ENCODE results near the gene SLC49A4. TPM values are rescaled to one million over a fixed set of nuclear protein-coding genes. Genes with fewer than 3 reads are reported as not detected.

The SLC49A4 gene
- total and polyA plus RNA-seq, 12 donors, result 3.1 to 19.7 (median 15.3) TPM

- no peak for DNase-seq
- no peak overlapping the region for H3K27ac ChIP-seq
- peak in 3 of 8 donors; percentile 12 to 58 (median 30) for ATAC-seq
Measured at GRCh38 chr3:122754929-122755328, 39.9 kb upstream of the SLC49A4 start.

GRCh38 chr3:122755491-122755890 is 39.4 kb upstream of the SLC49A4 start:
- DNase-seq (no peak), ATAC-seq (no peak)
- peaks cover 0 to 74% (median 8%) of the 10 kb centered on the region in 9 donors for H3K36me3 ChIP-seq
- WGBS, 2 donors, result 91 to 95% methylated on average over 2 of the region's 2 CpGs
- no peak for TF ChIP-seq CTCF (IDR thresholded peaks at IDR 0.05)
- intact Hi-C loops (cut with DNase I), result loop anchor here in 1 of 10 donors (10.0 kb wide), 1 partner anchor 279 kb away; no protein-coding TSS in a partner anchor
- no peak overlapping the region for H3K4me3 ChIP-seq
- no peak overlapping the region for H3K27ac ChIP-seq
- peaks cover 0 to 19% (median 3%) of the 10 kb centered on the region in 9 donors for H3K4me1 ChIP-seq
- H3K9me3 ChIP-seq, result no peaks in the 10 kb centered on the region
- H3K27me3 ChIP-seq, result no peaks in the 10 kb centered on the region

More at GRCh38 chr3:122754929-122755328, 39.9 kb upstream of the SLC49A4 start:
- Histone ChIP-seq H3K4me1 (peaks cover 0 to 13% (median 0%) of the 10 kb centered on the region in 9 donors), H3K27me3 (no peaks in the 10 kb centered on the region), H3K9me3 (no peaks in the 10 kb centered on the region), H3K36me3 (peaks cover 0 to 78% (median 8%) of the 10 kb centered on the region in 9 donors), H3K4me3 (no peak overlapping the region)
- intact Hi-C loops (cut with DNase I), result loop anchor here in 2 of 10 donors (5.0 to 10.0 kb wide), 2 partner anchors 272 to 280 kb away; partner anchors contain the start of gene SEMA5B (in 1 of the 2)
- 82 to 88% methylated on average over 5 of the region's 5 CpGs for WGBS, 2 donors
- peak; percentile 26 to 76 (median 55) for TF ChIP-seq CTCF (IDR thresholded peaks at IDR 0.05)

GRCh38 chr3:122758877-122759560 is 35.9 kb upstream of the SLC49A4 start:
- Histone ChIP-seq H3K27ac (peak overlapping the region in 1 of 10 donors; percentile 59), H3K36me3 (peaks cover 0 to 43% (median 7%) of the 10 kb centered on the region in 9 donors), H3K27me3 (no peaks in the 10 kb centered on the region), H3K4me1 (peaks cover 0 to 41% (median 9%) of the 10 kb centered on the region in 9 donors), H3K9me3 (no peaks in the 10 kb centered on the region), H3K4me3 (no peak overlapping the region)
- ATAC-seq, result peak in 5 of 8 donors; percentile 24 to 50 (median 42)
- no peak for DNase-seq
- intact Hi-C loops (cut with DNase I), result loop anchor here in 1 of 10 donors (10.0 kb wide), 1 partner anchor 276 kb away; no protein-coding TSS in a partner anchor
- 81 to 87% methylated on average over 3 of the region's 3 CpGs for WGBS, 2 donors
- TF ChIP-seq CTCF (IDR thresholded peaks at IDR 0.05), result no peak

- no peaks in the 10 kb centered on the region for H3K27me3 ChIP-seq
- peak overlapping the region in 1 of 10 donors; percentile 59 for H3K27ac ChIP-seq
- no peak for ATAC-seq
Measured at GRCh38 chr3:122760453-122761271, 34.2 kb upstream of the SLC49A4 start.

More at GRCh38 chr3:122760453-122761271, 34.2 kb upstream of the SLC49A4 start:
- H3K9me3 ChIP-seq, result no peaks in the 10 kb centered on the region
- H3K4me1 ChIP-seq, result peaks cover 0 to 41% (median 9%) of the 10 kb centered on the region in 9 donors
- H3K4me3 ChIP-seq, result no peak overlapping the region
- TF ChIP-seq CTCF (IDR thresholded peaks at IDR 0.05), result no peak
- intact Hi-C loops (cut with DNase I), result loop anchor here in 1 of 10 donors (10.0 kb wide), 1 partner anchor 366 kb away; no protein-coding TSS in a partner anchor
- DNase-seq, result no peak
- H3K36me3 ChIP-seq, result peaks cover 0 to 29% (median 0%) of the 10 kb centered on the region in 9 donors
- 78 to 80% methylated on average over 3 of the region's 3 CpGs for WGBS, 2 donors

All from heart right ventricle (tissue), 16 donors.